ENCODE data around the gene FHIT. TPM values are rescaled to one million over a fixed set of nuclear protein-coding genes. Genes with fewer than 3 reads are reported as not detected.

The FHIT gene
- total and polyA plus RNA-seq, 2 experiments from 2014 or later = 9.7 to 16.2 TPM

- Histone ChIP-seq H2AFZ (no peak overlapping the region), H3K9me2 (replicated peaks; ENCODE audit: insufficient read depth) (no peaks in the 10 kb centered on the region), H3K27me3 (no peaks in the 10 kb centered on the region), H4K20me1 (ENCODE audit: insufficient read depth, poor library complexity, severe bottlenecking) (no peaks in the 10 kb centered on the region), H3K4me2 (no peak overlapping the region), H3K36me3 (replicated peaks; ENCODE audit: insufficient read depth, low read depth) (no peaks in the 10 kb centered on the region), H3K79me2 (no peaks in the 10 kb centered on the region), H3K27ac (no peak overlapping the region), H3K4me3 (no peak overlapping the region), H3K4me1 (ENCODE audit: insufficient read depth) (no peaks in the 10 kb centered on the region), H3K9me3 (ENCODE audit: low read depth) (no peaks in the 10 kb centered on the region)
- DNase-seq (ENCODE audit: low spot score) = no peak
- TF ChIP-seq EZH2 (IDR thresholded peaks at IDR 0.05; ENCODE audit: borderline replicate concordance) = no peak
- WGBS (ENCODE audit: low lambda C conversion rate, missing lambda C conversion rate) = 66% methylated on average over 1 of the region's 1 CpG
Observed at GRCh38 chr3:60076331-60076730, 1174.9 kb downstream of the FHIT start.

GRCh38 chr3:60073942-60074341 lies 1177.3 kb downstream of the FHIT start:
- H3K4me3 ChIP-seq = no peak overlapping the region
- H2AFZ ChIP-seq = no peak overlapping the region
- no peaks in the 10 kb centered on the region for H3K9me3 ChIP-seq (ENCODE audit: low read depth)
- no peaks in the 10 kb centered on the region for H4K20me1 ChIP-seq (ENCODE audit: insufficient read depth, poor library complexity, severe bottlenecking)
- DNase-seq (ENCODE audit: low spot score) = no peak
- H3K4me1 ChIP-seq (ENCODE audit: insufficient read depth) = no peaks in the 10 kb centered on the region
- H3K79me2 ChIP-seq = no peaks in the 10 kb centered on the region
- no peaks in the 10 kb centered on the region for H3K27me3 ChIP-seq
- H3K36me3 ChIP-seq (replicated peaks; ENCODE audit: insufficient read depth, low read depth) = no peaks in the 10 kb centered on the region
- TF ChIP-seq EZH2 (IDR thresholded peaks at IDR 0.05; ENCODE audit: borderline replicate concordance) (no peak), EZH2phosphoT487 (IDR thresholded peaks at IDR 0.05; ENCODE audit: low read depth, severe bottlenecking, unreplicated experiment) (no peak), CTCF (IDR thresholded peaks at IDR 0.05; ENCODE audit: poor library complexity) (no peak)
- H3K27ac ChIP-seq = no peak overlapping the region
- no peaks in the 10 kb centered on the region for H3K9me2 ChIP-seq (replicated peaks; ENCODE audit: insufficient read depth)
- no peak overlapping the region for H3K4me2 ChIP-seq

GRCh38 chr3:60073228-60073627 lies 1178.0 kb downstream of the FHIT start:
- 85% methylated on average over 4 of the region's 4 CpGs for WGBS (ENCODE audit: low lambda C conversion rate, missing lambda C conversion rate)
- H3K4me1 ChIP-seq (ENCODE audit: insufficient read depth) = no peaks in the 10 kb centered on the region
- H3K79me2 ChIP-seq = no peaks in the 10 kb centered on the region
- no peaks in the 10 kb centered on the region for H3K27me3 ChIP-seq
- H3K27ac ChIP-seq = no peak overlapping the region
- no peaks in the 10 kb centered on the region for H3K9me3 ChIP-seq (ENCODE audit: low read depth)
- H3K4me3 ChIP-seq = no peak overlapping the region
- no peak overlapping the region for H2AFZ ChIP-seq
- no peaks in the 10 kb centered on the region for H3K9me2 ChIP-seq (replicated peaks; ENCODE audit: insufficient read depth)
- no peaks in the 10 kb centered on the region for H3K36me3 ChIP-seq (replicated peaks; ENCODE audit: insufficient read depth, low read depth)
- H4K20me1 ChIP-seq (ENCODE audit: insufficient read depth, poor library complexity, severe bottlenecking) = no peaks in the 10 kb centered on the region
- H3K4me2 ChIP-seq = no peak overlapping the region
- DNase-seq (ENCODE audit: low spot score) = no peak
- no peak for TF ChIP-seq CTCF (IDR thresholded peaks at IDR 0.05; ENCODE audit: poor library complexity)
- no peak for TF ChIP-seq EZH2 (IDR thresholded peaks at IDR 0.05; ENCODE audit: borderline replicate concordance)
- TF ChIP-seq EZH2phosphoT487 (IDR thresholded peaks at IDR 0.05; ENCODE audit: low read depth, severe bottlenecking, unreplicated experiment) = no peak

- Histone ChIP-seq H3K27me3 (no peaks in the 10 kb centered on the region), H3K36me3 (replicated peaks; ENCODE audit: insufficient read depth, low read depth) (no peaks in the 10 kb centered on the region), H4K20me1 (ENCODE audit: insufficient read depth, poor library complexity, severe bottlenecking) (no peaks in the 10 kb centered on the region), H3K27ac (no peak overlapping the region), H3K79me2 (no peaks in the 10 kb centered on the region), H3K9me3 (ENCODE audit: low read depth) (no peaks in the 10 kb centered on the region), H3K4me1 (ENCODE audit: insufficient read depth) (no peaks in the 10 kb centered on the region), H2AFZ (no peak overlapping the region), H3K9me2 (replicated peaks; ENCODE audit: insufficient read depth) (no peaks in the 10 kb centered on the region), H3K4me2 (no peak overlapping the region), H3K4me3 (no peak overlapping the region)
- 78% methylated on average over 3 of the region's 3 CpGs for WGBS (ENCODE audit: low lambda C conversion rate, missing lambda C conversion rate)
- no peak for TF ChIP-seq EZH2 (IDR thresholded peaks at IDR 0.05; ENCODE audit: borderline replicate concordance)
- no peak for TF ChIP-seq CTCF (IDR thresholded peaks at IDR 0.05; ENCODE audit: poor library complexity)
- TF ChIP-seq EZH2phosphoT487 (IDR thresholded peaks at IDR 0.05; ENCODE audit: low read depth, severe bottlenecking, unreplicated experiment) = no peak
- DNase-seq (ENCODE audit: low spot score) = no peak
Observed at GRCh38 chr3:60070366-60070765, 1180.9 kb downstream of the FHIT start.

Data from hepatocyte (in vitro differentiated cells).